Measurements from ENCODE around the gene TBC1D16. TPM values are rescaled to one million over a fixed set of nuclear protein-coding genes. Genes with fewer than 3 reads are reported as not detected.

The TBC1D16 gene
- total RNA-seq, 1 donor from 2014 or later: 55.6 TPM

- no peak overlapping the region for H3K4me3 ChIP-seq
- intact Hi-C loops (cut with DNase I): no loop called here
- TF ChIP-seq CTCF (IDR thresholded peaks at IDR 0.05): no peak
- no peaks in the 10 kb centered on the region for H3K4me1 ChIP-seq
- DNase-seq (ENCODE audit: low spot score in 2 of 2): no peak
- H3K27ac ChIP-seq: no peak overlapping the region
- H3K36me3 ChIP-seq: no peaks in the 10 kb centered on the region
- H3K27me3 ChIP-seq: no peaks in the 10 kb centered on the region
- no peaks in the 10 kb centered on the region for H3K9me3 ChIP-seq
Observed at GRCh38 chr17:79892457-79893241, 143.0 kb downstream of the TBC1D16 start.

GRCh38 chr17:79891113-79891730, 144.4 kb downstream of the TBC1D16 start:
- TF ChIP-seq CTCF (IDR thresholded peaks at IDR 0.05): no peak
- DNase-seq (ENCODE audit: low spot score in 2 of 2): no peak
- no peaks in the 10 kb centered on the region for H3K4me1 ChIP-seq
- intact Hi-C loops (cut with DNase I): no loop called here
- no peaks in the 10 kb centered on the region for H3K27me3 ChIP-seq
- no peak overlapping the region for H3K27ac ChIP-seq
- H3K9me3 ChIP-seq: no peaks in the 10 kb centered on the region
- H3K36me3 ChIP-seq: no peaks in the 10 kb centered on the region
- H3K4me3 ChIP-seq: no peak overlapping the region

- DNase-seq (ENCODE audit: low spot score in 2 of 2): no peak
- intact Hi-C loops (cut with DNase I): no loop called here
- Histone ChIP-seq H3K9me3 (no peaks in the 10 kb centered on the region), H3K27ac (no peak overlapping the region), H3K27me3 (no peaks in the 10 kb centered on the region), H3K4me1 (no peaks in the 10 kb centered on the region), H3K4me3 (no peak overlapping the region), H3K36me3 (no peaks in the 10 kb centered on the region)
- no peak for TF ChIP-seq CTCF (IDR thresholded peaks at IDR 0.05)
Observed at GRCh38 chr17:79890706-79891105, 145.0 kb downstream of the TBC1D16 start.

GRCh38 chr17:79888811-79889634, 146.6 kb downstream of the TBC1D16 start:
- no peaks in the 10 kb centered on the region for H3K27me3 ChIP-seq
- H3K9me3 ChIP-seq: no peaks in the 10 kb centered on the region
- H3K36me3 ChIP-seq: no peaks in the 10 kb centered on the region
- H3K27ac ChIP-seq: no peak overlapping the region
- no peak for DNase-seq (ENCODE audit: low spot score in 2 of 2)
- intact Hi-C loops (cut with DNase I): no loop called here
- no peak for TF ChIP-seq CTCF (IDR thresholded peaks at IDR 0.05)
- no peak overlapping the region for H3K4me3 ChIP-seq
- H3K4me1 ChIP-seq: no peaks in the 10 kb centered on the region

GRCh38 chr17:79888009-79888540, 147.6 kb downstream of the TBC1D16 start:
- no peaks in the 10 kb centered on the region for H3K27me3 ChIP-seq
- no peak overlapping the region for H3K4me3 ChIP-seq
- no peaks in the 10 kb centered on the region for H3K36me3 ChIP-seq
- no peak for DNase-seq (ENCODE audit: low spot score in 2 of 2)
- no peaks in the 10 kb centered on the region for H3K9me3 ChIP-seq
- intact Hi-C loops (cut with DNase I): no loop called here
- H3K27ac ChIP-seq: no peak overlapping the region
- no peaks in the 10 kb centered on the region for H3K4me1 ChIP-seq
- TF ChIP-seq CTCF (IDR thresholded peaks at IDR 0.05): no peak
